ENCODE data around the gene BCORL1.
A peak's percentile ranks its signal among the peaks of the same experiment; 100 is the strongest.

Gene BCORL1

GRCh38 chrX:129982300-129983251 lies at the start of gene BCORL1:
TSS of gene BCORL1 (plus strand) at chrX:129982635. CDS start at chrX:130005232, 22,597 bp downstream.
- DNase-seq = peak; percentile 82

- no peak for DNase-seq
These were observed 49.6 kb upstream of the BCORL1 start for GRCh38 chrX:129932821-129933321.

- no peak for DNase-seq
These were observed 48.7 kb upstream of the BCORL1 start for GRCh38 chrX:129933700-129934099.

GRCh38 chrX:129934461-129934860 lies 48.0 kb upstream of the BCORL1 start:
- no peak for DNase-seq

GRCh38 chrX:129934952-129935351 lies 47.5 kb upstream of the BCORL1 start:
- no peak for DNase-seq

GRCh38 chrX:129938081-129938480 lies 44.4 kb upstream of the BCORL1 start:
- no peak for DNase-seq

GRCh38 chrX:129939986-129940385 lies 42.4 kb upstream of the BCORL1 start:
- DNase-seq = no peak

GRCh38 chrX:129940721-129941120 lies 41.7 kb upstream of the BCORL1 start:
- no peak for DNase-seq

GRCh38 chrX:129945131-129945530 lies 37.3 kb upstream of the BCORL1 start:
- no peak for DNase-seq

- no peak for DNase-seq
These were observed 29.1 kb upstream of the BCORL1 start for GRCh38 chrX:129953334-129953648.

GRCh38 chrX:129953881-129954280 lies 28.6 kb upstream of the BCORL1 start:
- no peak for DNase-seq

GRCh38 chrX:129954804-129955203 lies 27.6 kb upstream of the BCORL1 start:
- DNase-seq = no peak

- DNase-seq = no peak
These were observed 26.8 kb upstream of the BCORL1 start for GRCh38 chrX:129955682-129956081.

GRCh38 chrX:129956145-129956544 lies 26.3 kb upstream of the BCORL1 start:
- no peak for DNase-seq

GRCh38 chrX:129956765-129957164 lies 25.7 kb upstream of the BCORL1 start:
- DNase-seq = no peak

- no peak for DNase-seq
These were observed 25.0 kb upstream of the BCORL1 start for GRCh38 chrX:129957241-129958082.

GRCh38 chrX:129958083-129958465 lies 24.4 kb upstream of the BCORL1 start:
- no peak for DNase-seq

GRCh38 chrX:129958814-129959492 lies 23.5 kb upstream of the BCORL1 start:
- no peak for DNase-seq

GRCh38 chrX:129959493-129959832 lies 23.0 kb upstream of the BCORL1 start:
- DNase-seq = no peak

- peak; percentile 24 for DNase-seq
These were observed 21.0 kb upstream of the BCORL1 start for GRCh38 chrX:129961180-129962083.

- DNase-seq = no peak
These were observed 18.7 kb upstream of the BCORL1 start for GRCh38 chrX:129963729-129964128.

GRCh38 chrX:129965166-129965565 lies 17.3 kb upstream of the BCORL1 start:
- no peak for DNase-seq

All from NCI-H524 treated with DMSO at 0.1 percent for 48 hours (cell line).